B cell (primary cell): ENCODE measurements around the gene MBOAT7. TPM values are rescaled to one million over a fixed set of nuclear protein-coding genes. Genes with fewer than 3 reads are reported as not detected.
A peak's percentile ranks its signal among the peaks of the same experiment; 100 is the strongest.

Experiments
- ATAC-seq: fragments of 200-7000 bp; cut with Tn5 transposase; one replicate; pipeline ENCODE4 v1.10.0; 2021; ENCODE audit warnings: low read depth, mild to moderate bottlenecking, moderate number of reproducible peaks, moderate library complexity
- CTCF ChIA-PET: fragments of 350-600 bp; sonication (Branson Sonifier 250); formaldehyde crosslinking; loops from one replicate; lab custom pipeline; 2021; ENCODE audit warnings: antibody characterized with exemption, inconsistent platforms; lab: Charles Lee
- POLR2A ChIA-PET: fragments of 350-600 bp; sonication (Branson Sonifier 250); formaldehyde crosslinking; loops from one replicate; lab custom pipeline; 2021; ENCODE audit warnings: antibody characterized with exemption; lab: Charles Lee
- DNase-seq: peaks from one replicate; pipeline ENCODE4 v3.0.0; 2013
- H2AFZ ChIP-seq: 2 replicates; pipeline ENCODE4 v1.6.1; 2012; ENCODE audit warnings: mild to moderate bottlenecking, low read depth, low read length; ENCODE audit not compliant: insufficient read depth, poor library complexity, severe bottlenecking
- H3K27ac ChIP-seq, 2 donors: 1 replicate in 1 of 2; 2 replicates in 1 of 2; pipeline ENCODE4 v1.5.1; 2012 to 2013; ENCODE audit warnings: low read length in 2 of 2, mild to moderate bottlenecking in 2 of 2, moderate library complexity in 1 of 2
- H3K27me3 ChIP-seq, 4 experiments: fragments of 200-600 bp in 1 of 4; sonication (generic) in 1 of 4; replicated peaks in 1 of 4; 1 replicate in 2 of 4; 2 replicates in 2 of 4; pipeline versions ENCODE4 v1.6.1 to v1.7.0; 2013 to 2016; ENCODE audit warnings: low read length in 3 of 4, mild to moderate bottlenecking in 2 of 4, mixed read lengths in 1 of 4, moderate library complexity in 1 of 4; ENCODE audit not compliant: insufficient read depth in 4 of 4, control insufficient read depth in 3 of 4; ENCODE audit errors: control extremely low read depth in 1 of 4
- H3K36me3 ChIP-seq, 2 experiments: replicated peaks in 1 of 2; 1 replicate in 1 of 2; 2 replicates in 1 of 2; pipeline versions ENCODE4 v1.6.1 to v1.7.1; 2013; ENCODE audit warnings: low read length in 1 of 2; ENCODE audit not compliant: insufficient read depth in 2 of 2, control insufficient read depth in 1 of 2; ENCODE audit errors: control extremely low read depth in 1 of 2, extremely low read depth in 1 of 2
- H3K4me1 ChIP-seq, 2 donors: fragments of 200-600 bp in 1 of 2; sonication (generic) in 1 of 2; 1 replicate in 1 of 2; 2 replicates in 1 of 2; pipeline versions ENCODE4 v1.5.1 to v1.6.1; 2013 to 2017; ENCODE audit warnings: low read length in 2 of 2; ENCODE audit not compliant: control insufficient read depth in 2 of 2, insufficient read depth in 2 of 2
- H3K4me2 ChIP-seq: replicated peaks from 2 replicates; pipeline ENCODE3; 2012; ENCODE audit warnings: mild to moderate bottlenecking, low read depth, low read length; ENCODE audit not compliant: poor library complexity, severe bottlenecking
- H3K4me3 ChIP-seq, 5 experiments: fragments of 200-600 bp in 1 of 5; sonication (generic) in 1 of 5; 1 replicate in 3 of 5; 2 replicates in 2 of 5; pipeline versions ENCODE4 v1.5.1 to v1.7.0; 2011 to 2016; ENCODE audit warnings: low read length in 4 of 5, mild to moderate bottlenecking in 4 of 5, low read depth in 2 of 5, control low read depth in 1 of 5, moderate library complexity in 1 of 5; ENCODE audit not compliant: insufficient read depth in 1 of 5; ENCODE audit errors: control extremely low read depth in 1 of 5, extremely low read depth in 1 of 5
- H3K79me2 ChIP-seq: fragments of 200-600 bp; sonication (generic); one replicate; pipeline ENCODE4 v1.6.0; 2016; ENCODE audit warnings: low read length; ENCODE audit not compliant: control insufficient read depth, insufficient read depth
- H3K9ac ChIP-seq: fragments of 200-600 bp; sonication (generic); 2 replicates; pipeline ENCODE4 v1.6.1; 2017; ENCODE audit warnings: mild to moderate bottlenecking, low read length, moderate library complexity
- H3K9me3 ChIP-seq, 3 donors: one replicate each; pipeline versions ENCODE4 v1.6.1 to v1.7.1; 2013; ENCODE audit warnings: low read length in 2 of 3; ENCODE audit not compliant: control insufficient read depth in 2 of 3, insufficient read depth in 1 of 3; ENCODE audit errors: control extremely low read depth in 1 of 3
- H4K20me1 ChIP-seq: 2 replicates; pipeline ENCODE4 v1.6.0; 2012; ENCODE audit warnings: mild to moderate bottlenecking, low read length; ENCODE audit not compliant: insufficient read depth, control insufficient read depth, poor library complexity, severe bottlenecking
- H3K27ac Mint-ChIP-seq: one replicate; pipeline ENCODE4 v1.8.0; 2021; ENCODE audit warnings: mixed read lengths
- H3K27me3 Mint-ChIP-seq: one replicate; pipeline ENCODE4 v1.8.0; 2021; ENCODE audit warnings: mixed read lengths
- H3K4me1 Mint-ChIP-seq: one replicate; pipeline ENCODE4 v1.8.0; 2021; ENCODE audit warnings: mixed read lengths
- H3K4me3 Mint-ChIP-seq: one replicate; pipeline ENCODE4 v1.8.0; 2021; ENCODE audit warnings: mixed read lengths
- H3K9me3 Mint-ChIP-seq: one replicate; pipeline ENCODE4 v1.8.0; 2022; ENCODE audit warnings: mixed read lengths; ENCODE audit not compliant: insufficient read depth
- CTCF ChIP-seq: fragments of 200-600 bp; IDR thresholded peaks from one replicate; pipeline ENCODE4 v1.8.0; 2022; ENCODE audit warnings: antibody characterized with exemption, mild to moderate bottlenecking
- EZH2 ChIP-seq: IDR thresholded peaks from 2 replicates; pipeline ENCODE4 v1.6.1; 2012; ENCODE audit warnings: borderline replicate concordance, low read depth, mild to moderate bottlenecking, moderate library complexity, low read length; ENCODE audit not compliant: insufficient read depth, poor library complexity, severe bottlenecking
- WGBS: methylation state at CpG from one replicate; pipeline ENCODE4 v1.1.5; 2013; ENCODE audit warnings: missing lambda C conversion rate; ENCODE audit not compliant: insufficient coverage; 5-methylcytosine and 5-hydroxymethylcytosine counted together
- intact Hi-C: fragments of 100-400 bp; cut with micrococcal nuclease; formaldehyde crosslinking; loops from one replicate; pipeline ENCODE4 v1.10.0; 2022
- polyA plus RNA-seq: library from polyadenylated mRNA; depleted of rRNA; stranded (reverse); fragments of >200 nt; gene quantifications from 2 replicates; pipeline ENCODE4 v1.2.3, GENCODE V29; 2012
- total RNA-seq, 2 donors: library from RNA; stranded (reverse); fragments of 120-200 nt in 1 of 2; gene quantifications; 1 replicate in 1 of 2; 2 replicates in 1 of 2; pipeline versions ENCODE4 v1.2.3 to v1.2.4, GENCODE V29; 2013 to 2022

MBOAT7 gene
- total and polyA plus RNA-seq, 2 donors (not counting 1 experiment from before 2014, with no cell fraction given), result 22.3 to 34.8 TPM

- Histone ChIP-seq H2AFZ (peak overlapping the region; percentile 56), H3K79me2 (no peaks in the 10 kb centered on the region), H3K27ac (no peak overlapping the region), H3K4me1 (peaks cover 18 to 22% of the 10 kb centered on the region in 2 donors), H3K4me2 (peak overlapping the region; percentile 67), H3K9ac (no peak overlapping the region), H3K9me3 (peaks cover 0 to 18% (median 0%) of the 10 kb centered on the region in 3 donors), H4K20me1 (no peaks in the 10 kb centered on the region), H3K36me3 (no peaks in the 10 kb centered on the region), H3K27me3 (peaks cover 0 to 23% (median 13%) of the 10 kb centered on the region in 4 experiments), H3K4me3 (no peak overlapping the region)
- 29% methylated on average over 24 of the region's 25 CpGs for WGBS
- POLR2A ChIA-PET, result no interaction called here
- intact Hi-C loops, result loop anchor here (1.0 to 2.0 kb wide), 4 partner anchors 9 to 220 kb away; partner anchors contain the start of genes LENG1 and MBOAT7
- H3K27me3 Mint-ChIP-seq, result peaks cover 16% of the 10 kb centered on the region
- peaks cover 24% of the 10 kb centered on the region for H3K4me1 Mint-ChIP-seq
- H3K27ac Mint-ChIP-seq, result no peak overlapping the region
- no peak for TF ChIP-seq EZH2
- peak; percentile 89 for TF ChIP-seq CTCF
- no peak overlapping the region for H3K4me3 Mint-ChIP-seq
- peak; percentile 89 for DNase-seq
- peak; percentile 89 for ATAC-seq
- no peaks in the 10 kb centered on the region for H3K9me3 Mint-ChIP-seq
- CTCF ChIA-PET, result interaction anchor here (0.6 to 8.5 kb wide), 10 partner anchors 9 to 224 kb away, joined by 3 to 50 read pairs (median 8); partner anchors contain the start of genes CNOT3, LENG1, MBOAT7 and TSEN34
Observed at GRCh38 chr19:54168174-54168917, 21.0 kb downstream of the MBOAT7 start.

DNA sequence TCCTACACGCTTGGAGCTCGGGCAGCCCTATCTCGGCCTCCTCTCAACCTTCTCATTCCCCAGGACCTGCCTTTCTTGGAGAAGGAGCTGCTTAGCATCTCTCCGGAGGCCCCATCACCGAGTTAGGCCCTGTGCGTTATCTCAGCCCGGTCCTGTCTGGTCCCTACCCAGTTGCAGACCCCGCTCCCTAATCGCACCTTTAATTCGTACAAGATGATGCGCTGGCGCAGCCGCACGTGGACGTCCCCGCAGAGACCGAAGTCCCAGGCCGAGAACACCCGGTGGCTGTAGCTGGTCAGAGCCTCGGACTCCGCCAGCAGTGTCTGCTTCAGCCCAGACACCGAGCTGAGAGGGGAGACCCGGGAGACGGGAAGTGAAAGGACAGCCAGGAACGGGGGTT lies 24.2 kb downstream of the MBOAT7 start:
- H3K4me3 Mint-ChIP-seq, result no peak overlapping the region
- H3K27me3 Mint-ChIP-seq, result peaks cover 20% of the 10 kb centered on the region
- TF ChIP-seq CTCF, result no peak
- TF ChIP-seq EZH2, result no peak
- H3K27me3 ChIP-seq, result peaks cover 0 to 22% (median 13%) of the 10 kb centered on the region in 4 experiments
- no peaks in the 10 kb centered on the region for H4K20me1 ChIP-seq
- H3K4me3 ChIP-seq, result no peak overlapping the region
- CTCF ChIA-PET, result interaction anchor here (0.7 to 1.3 kb wide), 3 partner anchors 24 to 224 kb away, joined by 3 to 8 read pairs (median 3); partner anchors contain the start of gene MBOAT7
- H3K27ac Mint-ChIP-seq, result no peak overlapping the region
- no peaks in the 10 kb centered on the region for H3K36me3 ChIP-seq
- no peaks in the 10 kb centered on the region for H3K9me3 Mint-ChIP-seq
- ATAC-seq (no peak), DNase-seq (no peak)
- H3K9me3 ChIP-seq, result peaks cover 0 to 18% (median 0%) of the 10 kb centered on the region in 3 donors
- POLR2A ChIA-PET, result no interaction called here
- H2AFZ ChIP-seq, result no peak overlapping the region
- intact Hi-C loops, result no loop called here
- peaks cover 29% of the 10 kb centered on the region for H3K4me1 Mint-ChIP-seq
- no peak overlapping the region for H3K9ac ChIP-seq
- no peak overlapping the region for H3K27ac ChIP-seq
- H3K4me1 ChIP-seq, result peaks cover 29 to 41% of the 10 kb centered on the region in 2 donors
- peaks cover 5% of the 10 kb centered on the region for H3K79me2 ChIP-seq
- 93% methylated on average over 24 of the region's 25 CpGs for WGBS
- no peak overlapping the region for H3K4me2 ChIP-seq
